ENCODE measurements around the gene MAPK1.

- no peak for TF ChIP-seq CTCF (IDR thresholded peaks at IDR 0.05)
- no peak for TF ChIP-seq POLR2AphosphoS5 (IDR thresholded peaks at IDR 0.05)
- no peak for TF ChIP-seq POLR2A (IDR thresholded peaks at IDR 0.05)
Observed at GRCh38 chr22:21826204-21826603, 41.2 kb downstream of the MAPK1 start.

Measured in suprapubic skin (tissue), 4 donors.